Activated T-cell treated with anti-CD3 and anti-CD28 coated beads, Interleukin-2, amount 50 U/mL, for 4 hours (primary cell): ENCODE measurements around the gene TRIM22. TPM values are rescaled to one million over a fixed set of nuclear protein-coding genes. Genes with fewer than 3 reads are reported as not detected.
"Not testable (repeated sequence)": the region's sequence is repeated elsewhere in the genome, so short reads cannot be mapped to it uniquely, and the experiment has no call there.

Experiments
- ATAC-seq, 2 donors: fragments of 200-7000 bp; cut with Tn5 transposase; one replicate each; pipeline ENCODE4 v1.10.0; 2021
- DNase-seq: peaks from one replicate; pipeline ENCODE4 v3.0.0-alpha.2; 2020
- H3K27me3 Mint-ChIP-seq: one replicate; pipeline ENCODE4 v1.8.0; 2021; ENCODE audit warnings: low read depth, mixed read lengths
- H3K36me3 Mint-ChIP-seq: one replicate; pipeline ENCODE4 v1.8.0; 2022; ENCODE audit warnings: mixed read lengths; ENCODE audit not compliant: insufficient read depth
- H3K4me1 Mint-ChIP-seq: one replicate; pipeline ENCODE4 v1.8.0; 2021; ENCODE audit warnings: low read depth, mixed read lengths
- H3K4me3 Mint-ChIP-seq: one replicate; pipeline ENCODE4 v1.8.0; 2021; ENCODE audit warnings: mild to moderate bottlenecking, moderate library complexity, mixed read lengths
- H3K9me3 Mint-ChIP-seq: one replicate; pipeline ENCODE4 v1.8.0; 2021; ENCODE audit warnings: mixed read lengths
- total RNA-seq, 3 donors: library from RNA; stranded (reverse); gene quantifications; one replicate each; pipeline ENCODE4 v1.2.1, GENCODE V29; 2021

TRIM22 gene
- total RNA-seq, 3 donors from 2014 or later, result 25.0 to 53.3 (median 41.1) TPM

DNA sequence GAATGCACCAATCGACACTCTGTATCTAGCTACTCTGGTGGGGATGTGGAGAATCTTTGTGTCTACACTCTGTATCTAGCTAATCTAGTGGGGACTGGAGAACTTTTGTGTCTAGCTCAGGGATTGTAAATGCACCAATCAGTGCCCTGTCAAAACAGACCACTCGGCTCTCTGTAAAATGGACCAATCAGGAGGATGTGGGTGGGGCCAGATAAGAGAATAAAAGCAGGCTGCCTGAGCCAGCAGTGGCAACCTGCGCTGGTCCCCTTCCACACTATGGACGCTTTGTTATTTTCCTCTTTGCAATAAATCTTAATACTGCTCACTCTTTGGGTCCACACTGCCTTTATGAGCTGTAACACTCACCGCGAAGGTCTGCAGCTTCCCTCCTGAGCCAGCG lies 6.0 kb upstream of the TRIM22 start:
- peaks cover 15% of the 10 kb centered on the region for H3K36me3 Mint-ChIP-seq
- H3K4me3 Mint-ChIP-seq, result peak overlapping the region; percentile 87
- DNase-seq, result peak; percentile 17
- not testable (repeated sequence) for H3K27me3 Mint-ChIP-seq, ATAC-seq, H3K9me3 Mint-ChIP-seq
- H3K4me1 Mint-ChIP-seq, result peaks cover 46% of the 10 kb centered on the region

- DNase-seq (no peak), ATAC-seq (no peak)
- H3K4me1 Mint-ChIP-seq, result peaks cover 51% of the 10 kb centered on the region
- H3K9me3 Mint-ChIP-seq, result no peaks in the 10 kb centered on the region
- H3K4me3 Mint-ChIP-seq, result peak overlapping the region; percentile 87
- H3K36me3 Mint-ChIP-seq, result peaks cover 10% of the 10 kb centered on the region
- H3K27me3 Mint-ChIP-seq, result no peaks in the 10 kb centered on the region
Measured at GRCh38 chr11:5684036-5684645, 5.4 kb upstream of the TRIM22 start.

GRCh38 chr11:5684646-5685362 lies 4.8 kb upstream of the TRIM22 start, which contains the start of gene TRIM5:
Gene TRIM5, minus strand, starts transcription at chr11:5685074. Its CDS starts 4,897 bp downstream, at chr11:5680177.
- peak within 1 kb of the TSS; percentile 87 for H3K4me3 Mint-ChIP-seq
- peak; percentile 90 to 92 for ATAC-seq
- peaks cover 55% of the 10 kb centered on the region for H3K4me1 Mint-ChIP-seq
- H3K36me3 Mint-ChIP-seq, result peaks cover 4% of the 10 kb centered on the region
- peak; percentile 73 for DNase-seq
- no peaks in the 10 kb centered on the region for H3K27me3 Mint-ChIP-seq
- no peaks in the 10 kb centered on the region for H3K9me3 Mint-ChIP-seq

- H3K36me3 Mint-ChIP-seq, result no peaks in the 10 kb centered on the region
- peaks cover 50% of the 10 kb centered on the region for H3K4me1 Mint-ChIP-seq
- no peaks in the 10 kb centered on the region for H3K27me3 Mint-ChIP-seq
Measured at GRCh38 chr11:5686426-5686825, 3.2 kb upstream of the TRIM22 start.

GRCh38 chr11:5688482-5688881 lies 1.1 kb upstream of the TRIM22 start:
- Mint-ChIP-seq H3K9me3 (no peaks in the 10 kb centered on the region), H3K27me3 (no peaks in the 10 kb centered on the region), H3K4me3 (peak overlapping the region; percentile 7), H3K4me1 (peaks cover 55% of the 10 kb centered on the region), H3K36me3 (peaks cover 2% of the 10 kb centered on the region)
- DNase-seq (no peak), ATAC-seq (no peak)

More at GRCh38 chr11:5686426-5686825, 3.2 kb upstream of the TRIM22 start:
- Mint-ChIP-seq H3K9me3 (no peaks in the 10 kb centered on the region), H3K4me3 (no peak overlapping the region)
- DNase-seq (no peak), ATAC-seq (no peak)

DNA sequence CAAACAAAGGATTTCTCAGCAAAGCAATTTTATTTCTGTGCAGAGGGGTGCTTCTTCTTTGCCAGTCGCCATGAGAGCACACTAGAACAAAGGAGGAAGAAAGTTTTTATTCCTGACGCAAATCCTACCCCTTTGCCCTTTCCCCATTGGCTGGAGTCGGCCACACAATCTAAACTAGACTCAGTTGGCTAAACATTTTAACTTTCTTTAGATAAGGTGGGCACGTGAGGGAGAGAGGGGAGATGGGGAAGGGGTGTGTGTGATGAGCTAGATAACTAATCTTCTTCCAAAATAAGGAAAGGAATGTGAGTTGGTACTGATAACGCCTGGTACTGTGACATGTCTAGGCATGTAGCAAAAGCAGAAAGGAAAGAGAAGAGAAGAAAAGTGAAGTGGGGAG lies 626 bp downstream of the TRIM22 start:
- Mint-ChIP-seq H3K9me3 (no peaks in the 10 kb centered on the region), H3K36me3 (peaks cover 4% of the 10 kb centered on the region), H3K4me1 (peaks cover 57% of the 10 kb centered on the region), H3K27me3 (no peaks in the 10 kb centered on the region), H3K4me3 (peak overlapping the region; percentile 88)
- ATAC-seq, result peak in 1 of 2 donors; percentile 2
- no peak for DNase-seq

DNA sequence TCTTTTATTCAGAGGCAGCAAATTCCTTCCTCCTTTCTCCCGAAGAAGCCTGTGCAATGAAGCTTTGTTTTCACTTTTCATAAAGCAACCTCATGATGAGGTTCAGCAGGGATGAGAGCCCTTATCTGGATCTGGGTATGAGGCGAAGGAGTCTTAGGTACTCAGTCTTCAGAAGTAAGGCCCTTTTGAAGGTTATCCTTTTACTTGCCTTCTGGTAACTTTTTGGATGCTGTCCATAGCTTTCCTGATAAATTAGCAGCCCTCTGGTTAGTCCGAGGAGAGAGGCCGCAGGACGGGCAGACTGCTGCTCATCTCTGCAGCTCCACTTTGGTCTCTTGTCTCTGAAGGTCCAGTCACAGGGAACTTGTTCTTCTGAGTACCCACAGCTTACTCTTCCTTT lies 1.1 kb downstream of the TRIM22 start:
- Mint-ChIP-seq H3K4me3 (peak overlapping the region; percentile 88), H3K27me3 (no peaks in the 10 kb centered on the region), H3K4me1 (peaks cover 60% of the 10 kb centered on the region), H3K36me3 (peaks cover 4% of the 10 kb centered on the region), H3K9me3 (no peaks in the 10 kb centered on the region)
- no peak for DNase-seq
- ATAC-seq, result peak; percentile 14 to 23

- Mint-ChIP-seq H3K36me3 (peaks cover 10% of the 10 kb centered on the region), H3K4me3 (peak overlapping the region; percentile 88), H3K4me1 (peaks cover 63% of the 10 kb centered on the region)
- not testable (repeated sequence) for DNase-seq, H3K9me3 Mint-ChIP-seq, H3K27me3 Mint-ChIP-seq
- peak; percentile 9 to 42 for ATAC-seq
Measured at GRCh38 chr11:5691238-5691963, 1.8 kb downstream of the TRIM22 start.

GRCh38 chr11:5691964-5692361 lies 2.4 kb downstream of the TRIM22 start:
- peaks cover 67% of the 10 kb centered on the region for H3K4me1 Mint-ChIP-seq

DNA sequence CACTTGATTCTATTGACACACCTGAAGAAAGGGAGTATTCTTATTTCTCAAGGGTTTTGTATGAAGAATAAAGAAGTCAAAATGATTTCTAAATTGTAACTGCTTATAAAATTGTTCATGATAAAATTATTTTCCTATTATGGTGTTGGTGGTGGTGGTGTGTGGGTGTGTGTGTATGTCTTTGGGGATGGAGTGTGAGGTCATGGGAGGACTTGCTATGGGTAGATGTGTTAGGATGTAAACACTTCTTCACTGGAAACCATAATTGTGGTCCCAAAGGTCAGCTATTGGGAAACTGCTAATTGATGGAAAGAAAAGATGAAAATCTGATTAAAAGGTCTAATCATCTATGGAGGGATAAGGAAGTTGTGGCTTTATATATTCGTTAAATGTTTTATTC lies 5.1 kb downstream of the TRIM22 start:
- DNase-seq (no peak), ATAC-seq (no peak)
- H3K36me3 Mint-ChIP-seq, result peaks cover 32% of the 10 kb centered on the region
- peak overlapping the region; percentile 37 for H3K4me3 Mint-ChIP-seq
- no peaks in the 10 kb centered on the region for H3K9me3 Mint-ChIP-seq
- H3K27me3 Mint-ChIP-seq, result no peaks in the 10 kb centered on the region
- H3K4me1 Mint-ChIP-seq, result peaks cover 62% of the 10 kb centered on the region

More at GRCh38 chr11:5691964-5692361, 2.4 kb downstream of the TRIM22 start:
- Mint-ChIP-seq H3K36me3 (peaks cover 14% of the 10 kb centered on the region), H3K9me3 (no peaks in the 10 kb centered on the region), H3K4me3 (peak overlapping the region; percentile 88), H3K27me3 (no peaks in the 10 kb centered on the region)
- DNase-seq (no peak), ATAC-seq (no peak)

DNA sequence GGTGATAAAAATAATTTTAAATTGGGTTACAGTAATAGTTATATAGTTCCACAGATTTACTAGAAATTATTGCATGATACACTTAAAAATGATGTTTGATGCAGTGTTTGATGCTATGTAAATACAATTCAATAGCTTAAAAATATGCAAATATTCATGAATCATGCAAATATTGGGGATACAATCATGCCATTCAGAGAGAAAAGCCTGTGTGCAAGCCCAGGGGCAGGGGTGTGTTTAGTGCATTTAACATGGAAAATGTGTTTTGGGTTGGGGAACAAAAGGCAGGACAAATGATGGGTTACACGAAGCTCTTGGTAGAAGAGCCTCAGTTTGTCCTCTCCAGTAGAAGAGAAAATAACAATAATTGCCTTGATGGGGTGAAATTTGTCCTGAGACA lies 6.0 kb downstream of the TRIM22 start:
- Mint-ChIP-seq H3K4me1 (peaks cover 66% of the 10 kb centered on the region), H3K9me3 (no peaks in the 10 kb centered on the region), H3K4me3 (no peak overlapping the region)

GRCh38 chr11:5696210-5696609 lies 6.6 kb downstream of the TRIM22 start:
- ATAC-seq (no peak), DNase-seq (no peak)
- H3K4me1 Mint-ChIP-seq, result peaks cover 73% of the 10 kb centered on the region
- peaks cover 38% of the 10 kb centered on the region for H3K36me3 Mint-ChIP-seq
- no peaks in the 10 kb centered on the region for H3K27me3 Mint-ChIP-seq
- no peak overlapping the region for H3K4me3 Mint-ChIP-seq
- no peaks in the 10 kb centered on the region for H3K9me3 Mint-ChIP-seq

More for the DNA sequence above, 6.0 kb downstream of the TRIM22 start:
- H3K36me3 Mint-ChIP-seq, result peaks cover 32% of the 10 kb centered on the region
- H3K27me3 Mint-ChIP-seq, result no peaks in the 10 kb centered on the region
- ATAC-seq (no peak), DNase-seq (no peak)

DNA sequence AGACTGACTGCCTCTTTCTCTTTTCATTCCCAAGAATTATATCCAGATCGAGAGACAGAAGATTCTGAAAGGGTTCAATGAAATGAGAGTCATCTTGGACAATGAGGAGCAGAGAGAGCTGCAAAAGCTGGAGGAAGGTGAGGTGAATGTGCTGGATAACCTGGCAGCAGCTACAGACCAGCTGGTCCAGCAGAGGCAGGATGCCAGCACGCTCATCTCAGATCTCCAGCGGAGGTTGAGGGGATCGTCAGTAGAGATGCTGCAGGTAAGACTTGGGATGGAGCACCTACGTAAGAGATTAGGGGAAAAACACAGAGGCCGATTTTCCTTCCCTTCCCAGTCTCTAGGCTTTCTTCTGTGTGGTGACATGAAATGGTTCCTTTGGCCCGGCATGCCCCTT lies 8.7 kb downstream of the TRIM22 start:
- no peaks in the 10 kb centered on the region for H3K9me3 Mint-ChIP-seq
- no peak for DNase-seq

GRCh38 chr11:5700421-5701054 lies 10.9 kb downstream of the TRIM22 start:
- DNase-seq (no peak), ATAC-seq (no peak)
- peaks cover 51% of the 10 kb centered on the region for H3K36me3 Mint-ChIP-seq
- H3K4me1 Mint-ChIP-seq, result peaks cover 70% of the 10 kb centered on the region
- H3K27me3 Mint-ChIP-seq, result no peaks in the 10 kb centered on the region
- no peak overlapping the region for H3K4me3 Mint-ChIP-seq
- no peaks in the 10 kb centered on the region for H3K9me3 Mint-ChIP-seq

More for the DNA sequence above, 8.7 kb downstream of the TRIM22 start:
- Mint-ChIP-seq H3K4me1 (peaks cover 73% of the 10 kb centered on the region), H3K36me3 (peaks cover 44% of the 10 kb centered on the region), H3K27me3 (no peaks in the 10 kb centered on the region), H3K4me3 (no peak overlapping the region)
- ATAC-seq, result no peak
